Neural cell (in vitro differentiated cells): ENCODE results near the gene GIPC3. TPM values are rescaled to one million over a fixed set of nuclear protein-coding genes. Genes with fewer than 3 reads are reported as not detected.

Experiments used
- H2AFZ ChIP-seq: fragments of 200-600, 300-800 bp; sonication (generic), shearing (Covaris generic); 2 replicates; pipeline ENCODE4 v1.6.0; 2014; ENCODE audit warnings: low read depth, mild to moderate bottlenecking, antibody characterized with exemption, low read length, moderate library complexity
- H3F3A ChIP-seq: fragments of 200-600 bp; shearing (Covaris generic); 2 replicates; pipeline ENCODE4 v1.6.1; 2016; ENCODE audit warnings: mild to moderate bottlenecking, moderate library complexity, mixed read lengths, antibody characterized with exemption, low read length; ENCODE audit not compliant: insufficient read depth, poor library complexity, severe bottlenecking
- H3K27ac ChIP-seq: fragments of 200-600, 300-800 bp; sonication (generic), shearing (Covaris generic); 2 replicates; pipeline ENCODE4 v1.5.1; 2014; ENCODE audit warnings: mild to moderate bottlenecking, low read length, moderate library complexity
- H3K27me3 ChIP-seq: fragments of 300-800, 200-600 bp; sonication (generic), shearing (Covaris generic); 2 replicates; pipeline ENCODE4 v1.6.0; 2014; ENCODE audit warnings: mild to moderate bottlenecking, low read depth, low read length, moderate library complexity; ENCODE audit not compliant: insufficient read depth
- H3K36me3 ChIP-seq: fragments of 300-800, 200-600 bp; sonication (generic), shearing (Covaris generic); 2 replicates; pipeline ENCODE4 v1.5.1; 2014; ENCODE audit warnings: mild to moderate bottlenecking, antibody characterized with exemption, low read length, moderate library complexity; ENCODE audit not compliant: insufficient read depth
- H3K4me2 ChIP-seq: fragments of 300-800, 200-600 bp; sonication (generic), shearing (Covaris generic); 2 replicates; pipeline ENCODE4 v1.6.0; 2014; ENCODE audit warnings: mild to moderate bottlenecking, low read length
- H3K4me3 ChIP-seq: fragments of 300-800, 200-600 bp; sonication (generic), shearing (Covaris generic); 2 replicates; pipeline ENCODE4 v1.5.1; 2014; ENCODE audit warnings: mild to moderate bottlenecking, low read length, moderate library complexity
- H3K79me2 ChIP-seq: fragments of 200-600 bp; shearing (Covaris generic); replicated peaks from 2 replicates; pipeline ENCODE4 v1.6.0; 2014; ENCODE audit warnings: mild to moderate bottlenecking, low read length, moderate library complexity; ENCODE audit not compliant: insufficient read depth
- H3K9ac ChIP-seq: fragments of 300-800, 200-600 bp; sonication (generic), shearing (Covaris generic); 2 replicates; pipeline ENCODE4 v1.6.1; 2016; ENCODE audit warnings: mild to moderate bottlenecking, low read length, mixed read lengths
- H3K9me2 ChIP-seq: fragments of 200-600 bp; shearing (Covaris generic); 2 replicates; pipeline ENCODE4 v1.6.1; 2016; ENCODE audit warnings: mild to moderate bottlenecking, low read length, mixed read lengths; ENCODE audit not compliant: insufficient read depth
- H3K9me3 ChIP-seq: fragments of 200-600, 300-800 bp; sonication (generic), shearing (Covaris generic); 2 replicates; pipeline ENCODE4 v1.6.1; 2016; ENCODE audit warnings: mild to moderate bottlenecking, mixed run types, low read length, moderate library complexity, mixed read lengths
- H4K20me1 ChIP-seq: fragments of 200-600 bp; shearing (Covaris generic); 2 replicates; pipeline ENCODE4 v1.6.1; 2016; ENCODE audit warnings: mild to moderate bottlenecking, mixed run types; ENCODE audit not compliant: insufficient read depth
- CTCF ChIP-seq: fragments of 450-650 bp; IDR thresholded peaks from 2 replicates; pipeline ENCODE4 v1.5.1; 2014; ENCODE audit warnings: antibody characterized with exemption, mild to moderate bottlenecking, moderate library complexity; ENCODE audit not compliant: poor library complexity, severe bottlenecking
- EP300 ChIP-seq: fragments of 450-650 bp; conservative IDR thresholded peaks from 2 replicates; pipeline ENCODE4 v1.6.1; 2014; ENCODE audit warnings: antibody characterized with exemption, mild to moderate bottlenecking, moderate library complexity; ENCODE audit not compliant: poor library complexity, severe bottlenecking
- EZH2 ChIP-seq: fragments of 200-600, 300-800 bp; shearing (Covaris generic), sonication (generic); IDR thresholded peaks from 2 replicates; pipeline ENCODE4 v1.6.1; 2014; ENCODE audit warnings: antibody characterized with exemption, low read length, borderline replicate concordance, mild to moderate bottlenecking; ENCODE audit not compliant: insufficient read depth, poor library complexity, severe bottlenecking
- MXI1 ChIP-seq: fragments of 450-650 bp; conservative IDR thresholded peaks from 2 replicates; pipeline ENCODE4 v1.6.1; 2014; ENCODE audit warnings: antibody characterized with exemption, mild to moderate bottlenecking; ENCODE audit not compliant: poor library complexity, severe bottlenecking
- POLR2AphosphoS5 ChIP-seq: IDR thresholded peaks from 2 replicates; pipeline ENCODE4 v1.6.1; 2012
- RAD21 ChIP-seq: fragments of 450-650 bp; conservative IDR thresholded peaks from 2 replicates; pipeline ENCODE4 v1.6.1; 2014; ENCODE audit warnings: antibody characterized with exemption, mild to moderate bottlenecking, moderate library complexity
- REST ChIP-seq: IDR thresholded peaks from 2 replicates; pipeline ENCODE4 v1.6.1; 2012; ENCODE audit warnings: borderline replicate concordance
- SMC3 ChIP-seq: fragments of 450-650 bp; conservative IDR thresholded peaks from 2 replicates; pipeline ENCODE4 v1.6.1; 2014; ENCODE audit warnings: antibody characterized with exemption, mild to moderate bottlenecking, moderate library complexity; ENCODE audit not compliant: poor library complexity
- TAF1 ChIP-seq: IDR thresholded peaks from 2 replicates; pipeline ENCODE4 v1.6.1; 2012; ENCODE audit warnings: low read depth
- polyA plus RNA-seq: library from polyadenylated mRNA; depleted of rRNA; stranded (reverse); fragments of >200 nt; gene quantifications from 2 replicates; pipeline ENCODE4 v1.2.3, GENCODE V29; 2014

GIPC3 gene
- polyA plus RNA-seq, 1 donor from 2014 or later = not detected

GRCh38 chr19:3535981-3536380 is 49.3 kb upstream of the GIPC3 start:
- H3K27me3 ChIP-seq = no peaks in the 10 kb centered on the region
- H3K4me3 ChIP-seq = no peak overlapping the region
- no peak overlapping the region for H3K4me2 ChIP-seq
- no peaks in the 10 kb centered on the region for H3K9me2 ChIP-seq
- no peaks in the 10 kb centered on the region for H3F3A ChIP-seq
- no peak overlapping the region for H3K9ac ChIP-seq
- no peaks in the 10 kb centered on the region for H3K79me2 ChIP-seq
- no peaks in the 10 kb centered on the region for H3K36me3 ChIP-seq
- H3K9me3 ChIP-seq = no peaks in the 10 kb centered on the region
- TF ChIP-seq RAD21 (no peak), MXI1 (no peak), POLR2AphosphoS5 (no peak), CTCF (no peak), EZH2 (no peak)
- H2AFZ ChIP-seq = no peak overlapping the region
- H4K20me1 ChIP-seq = no peaks in the 10 kb centered on the region
- H3K27ac ChIP-seq = no peak overlapping the region

- no peak for TF ChIP-seq RAD21
- TF ChIP-seq MXI1 = no peak
- TF ChIP-seq EP300 = no peak
- TF ChIP-seq TAF1 = no peak
- TF ChIP-seq SMC3 = no peak
- no peak for TF ChIP-seq POLR2AphosphoS5
- no peak for TF ChIP-seq REST
- TF ChIP-seq EZH2 = no peak
- no peak for TF ChIP-seq CTCF
- Histone ChIP-seq H3K27ac (no peak overlapping the region), H3K27me3 (no peaks in the 10 kb centered on the region), H3K9me2 (no peaks in the 10 kb centered on the region), H3K9ac (no peak overlapping the region), H3F3A (no peaks in the 10 kb centered on the region), H2AFZ (no peak overlapping the region), H3K4me3 (no peak overlapping the region), H3K79me2 (no peaks in the 10 kb centered on the region), H3K9me3 (no peaks in the 10 kb centered on the region), H3K36me3 (no peaks in the 10 kb centered on the region), H4K20me1 (no peaks in the 10 kb centered on the region), H3K4me2 (no peak overlapping the region)
Observed at GRCh38 chr19:3536429-3537100, 48.7 kb upstream of the GIPC3 start.
